NCI-H1105 (cell line): ENCODE results near the gene DSE.
"Not testable (repeated sequence)": the region's sequence is repeated elsewhere in the genome, so short reads cannot be mapped to it uniquely, and the experiment has no call there.

Experiments
- DNase-seq: peaks from one replicate; lab custom pipeline; 2025; lab: John Stamatoyannopoulos, UW

DSE gene

GRCh38 chr6:116370760-116371119 is at the start of gene DSE:
TSS of gene DSE (plus strand) at chr6:116370947. CDS start at chr6:116399251, 28,304 bp downstream.
- no peak for DNase-seq

- DNase-seq = not testable (repeated sequence)
Measured at GRCh38 chr6:116321933-116322332, 48.8 kb upstream of the DSE start.

- DNase-seq = no peak
Measured at GRCh38 chr6:116323863-116324262, 46.9 kb upstream of the DSE start.

- not testable (repeated sequence) for DNase-seq
Measured at GRCh38 chr6:116325634-116326132, 45.1 kb upstream of the DSE start.

- DNase-seq = no peak
Measured at GRCh38 chr6:116326181-116326671, 44.5 kb upstream of the DSE start.

GRCh38 chr6:116326996-116327395 is 43.8 kb upstream of the DSE start:
- no peak for DNase-seq

GRCh38 chr6:116327803-116328527 is 42.8 kb upstream of the DSE start:
- no peak for DNase-seq

- no peak for DNase-seq
Measured at GRCh38 chr6:116328528-116328903, 42.2 kb upstream of the DSE start.

GRCh38 chr6:116329156-116329555 is 41.6 kb upstream of the DSE start:
- no peak for DNase-seq

- DNase-seq = no peak
Measured at GRCh38 chr6:116330511-116330910, 40.2 kb upstream of the DSE start.

GRCh38 chr6:116332096-116332495 is 38.7 kb upstream of the DSE start:
- no peak for DNase-seq

- DNase-seq = not testable (repeated sequence)
Measured at GRCh38 chr6:116334638-116335409, 35.9 kb upstream of the DSE start.

- DNase-seq = no peak
Measured at GRCh38 chr6:116335612-116336215, 35.0 kb upstream of the DSE start.

GRCh38 chr6:116338943-116339342 is 31.8 kb upstream of the DSE start:
- no peak for DNase-seq

GRCh38 chr6:116340625-116341024 is 30.1 kb upstream of the DSE start:
- not testable (repeated sequence) for DNase-seq

- no peak for DNase-seq
Measured at GRCh38 chr6:116349216-116349615, 21.5 kb upstream of the DSE start.

- no peak for DNase-seq
Measured at GRCh38 chr6:116351101-116351500, 19.6 kb upstream of the DSE start.

- no peak for DNase-seq
Measured at GRCh38 chr6:116352515-116353471, 18.0 kb upstream of the DSE start.

- no peak for DNase-seq
Measured at GRCh38 chr6:116354236-116354635, 16.5 kb upstream of the DSE start.

GRCh38 chr6:116355796-116356195 is 15.0 kb upstream of the DSE start:
- DNase-seq = no peak

GRCh38 chr6:116359131-116359530 is 11.6 kb upstream of the DSE start:
- DNase-seq = no peak

GRCh38 chr6:116359835-116360234 is 10.9 kb upstream of the DSE start:
- no peak for DNase-seq
